HepG2 (cell line): ENCODE measurements around the gene LAPTM4A. TPM values are rescaled to one million over a fixed set of nuclear protein-coding genes. Genes with fewer than 3 reads are reported as not detected.

Source experiments
- GLMP ChIP-seq: sonication (generic); formaldehyde crosslinking; IDR thresholded peaks from 2 replicates; pipeline ENCODE4 v1.9.0; 2021; ENCODE audit warnings: missing genetic modification reagents, mild to moderate bottlenecking, borderline replicate concordance
- PRDM4 ChIP-seq: sonication (generic); formaldehyde crosslinking; IDR thresholded peaks from 2 replicates; pipeline ENCODE4 v1.9.0; 2021; ENCODE audit warnings: missing genetic modification reagents, borderline replicate concordance
- SMAD3 ChIP-seq: sonication (generic); formaldehyde crosslinking; IDR thresholded peaks from 2 replicates; pipeline ENCODE4 v1.4.0; 2020; ENCODE audit warnings: missing genetic modification reagents
- SRSF4 ChIP-seq: fragments of 200-400 bp; formaldehyde crosslinking; IDR thresholded peaks from one replicate; pipeline ENCODE4 v1.6.1; 2018; ENCODE audit warnings: mild to moderate bottlenecking, low read depth, low read length, moderate library complexity; ENCODE audit not compliant: poor library complexity, severe bottlenecking
- USF2 ChIP-seq, 2 experiments: sonication (generic) in 1 of 2; formaldehyde crosslinking in 1 of 2; IDR thresholded peaks; 2 replicates each; pipeline versions ENCODE4 v1.5.1 to v1.6.1; 2011 to 2020; ENCODE audit warnings: borderline replicate concordance in 1 of 2, low read depth in 1 of 2, low read length in 1 of 2, mild to moderate bottlenecking in 1 of 2, missing genetic modification reagents in 1 of 2, moderate library complexity in 1 of 2
- ZNF432 ChIP-seq: sonication (generic); formaldehyde crosslinking; IDR thresholded peaks from 2 replicates; pipeline ENCODE4 v1.5.0; 2020; ENCODE audit warnings: missing genetic modification reagents, mild to moderate bottlenecking, borderline replicate concordance
- ZNF607 ChIP-seq: sonication (generic); formaldehyde crosslinking; IDR thresholded peaks from 2 replicates; pipeline ENCODE4 v1.5.1; 2020; ENCODE audit warnings: missing genetic modification reagents, mild to moderate bottlenecking, borderline replicate concordance
- polyA plus RNA-seq, 8 experiments: library from polyadenylated mRNA; depleted of rRNA in 3 of 8; stranded (reverse) in 7 of 8; unstranded in 1 of 8; fragments of >200 nt; fragmentation: Illumina TruSeq in 4 of 8; extraction: Trizol in 4 of 8; gene quantifications; 2 replicates each; pipeline versions ENCODE4 v1.2.1 to v1.2.3, GENCODE V29; 2011 to 2016; ENCODE audit warnings: low read depth in 4 of 8, missing spikeins in 1 of 8, mixed read lengths in 1 of 8; ENCODE audit not compliant: insufficient read depth in 1 of 8
- total RNA-seq, 5 experiments: library from RNA; depleted of rRNA; stranded (reverse); fragments of >200 nt; fragmentation: Illumina TruSeq; extraction: Trizol; gene quantifications; 2 replicates each; pipeline ENCODE4 v1.2.3, GENCODE V29; 2016; ENCODE audit warnings: low read depth in 1 of 5
- TF ChIP-seq, protein P1 (sequence below): conservative IDR thresholded peaks from 2 replicates; pipeline ENCODE4 v1.6.1; 2018; ENCODE audit warnings: missing genetic modification reagents
- TF ChIP-seq, protein P2 (sequence below): sonication (generic); formaldehyde crosslinking; IDR thresholded peaks from 2 replicates; pipeline ENCODE4 v1.8.1; 2023; ENCODE audit warnings: mild to moderate bottlenecking, missing genetic modification reagents
- TF ChIP-seq, protein P3 (sequence below): sonication (generic); formaldehyde crosslinking; IDR thresholded peaks from 2 replicates; pipeline ENCODE4 v1.4.0; 2020; ENCODE audit warnings: missing genetic modification reagents
- TF ChIP-seq, protein P4 (sequence below): sonication (generic); formaldehyde crosslinking; IDR thresholded peaks from 2 replicates; pipeline ENCODE4 v1.5.0; 2020; ENCODE audit warnings: mild to moderate bottlenecking, missing genetic modification reagents, borderline replicate concordance

LAPTM4A gene
- total and polyA plus RNA-seq, 2 of the 13 experiments (the other 11 are each of a cell fraction or from before 2014, with no cell fraction given): 116 to 558 TPM

- TF ChIP-seq, protein P1, sequence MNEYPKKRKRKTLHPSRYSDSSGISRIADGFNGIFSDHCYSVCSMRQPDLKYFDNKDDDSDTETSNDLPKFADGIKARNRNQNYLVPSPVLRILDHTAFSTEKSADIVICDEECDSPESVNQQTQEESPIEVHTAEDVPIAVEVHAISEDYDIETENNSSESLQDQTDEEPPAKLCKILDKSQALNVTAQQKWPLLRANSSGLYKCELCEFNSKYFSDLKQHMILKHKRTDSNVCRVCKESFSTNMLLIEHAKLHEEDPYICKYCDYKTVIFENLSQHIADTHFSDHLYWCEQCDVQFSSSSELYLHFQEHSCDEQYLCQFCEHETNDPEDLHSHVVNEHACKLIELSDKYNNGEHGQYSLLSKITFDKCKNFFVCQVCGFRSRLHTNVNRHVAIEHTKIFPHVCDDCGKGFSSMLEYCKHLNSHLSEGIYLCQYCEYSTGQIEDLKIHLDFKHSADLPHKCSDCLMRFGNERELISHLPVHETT: peak; percentile 8; the same call in 1 of the 2 replicates
- TF ChIP-seq USF2 (IDR thresholded peaks at IDR 0.05; ENCODE audit: low read depth, low read length) (no peak), USF2 (CRISPR knock-in tag; IDR thresholded peaks at IDR 0.05; ENCODE audit: borderline replicate concordance) (no peak; the same call in 1 of the 2 replicates), SMAD3 (no peak), GLMP (CRISPR knock-in tag) (no peak), ZNF432 (CRISPR knock-in tag) (no peak), ZNF607 (CRISPR knock-in tag) (no peak), SRSF4 (no peak), PRDM4 (CRISPR knock-in tag) (no peak)
- TF ChIP-seq, protein P2, sequence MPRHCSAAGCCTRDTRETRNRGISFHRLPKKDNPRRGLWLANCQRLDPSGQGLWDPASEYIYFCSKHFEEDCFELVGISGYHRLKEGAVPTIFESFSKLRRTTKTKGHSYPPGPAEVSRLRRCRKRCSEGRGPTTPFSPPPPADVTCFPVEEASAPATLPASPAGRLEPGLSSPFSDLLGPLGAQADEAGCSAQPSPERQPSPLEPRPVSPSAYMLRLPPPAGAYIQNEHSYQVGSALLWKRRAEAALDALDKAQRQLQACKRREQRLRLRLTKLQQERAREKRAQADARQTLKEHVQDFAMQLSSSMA (CRISPR knock-in tag): no peak
- TF ChIP-seq, protein P3, sequence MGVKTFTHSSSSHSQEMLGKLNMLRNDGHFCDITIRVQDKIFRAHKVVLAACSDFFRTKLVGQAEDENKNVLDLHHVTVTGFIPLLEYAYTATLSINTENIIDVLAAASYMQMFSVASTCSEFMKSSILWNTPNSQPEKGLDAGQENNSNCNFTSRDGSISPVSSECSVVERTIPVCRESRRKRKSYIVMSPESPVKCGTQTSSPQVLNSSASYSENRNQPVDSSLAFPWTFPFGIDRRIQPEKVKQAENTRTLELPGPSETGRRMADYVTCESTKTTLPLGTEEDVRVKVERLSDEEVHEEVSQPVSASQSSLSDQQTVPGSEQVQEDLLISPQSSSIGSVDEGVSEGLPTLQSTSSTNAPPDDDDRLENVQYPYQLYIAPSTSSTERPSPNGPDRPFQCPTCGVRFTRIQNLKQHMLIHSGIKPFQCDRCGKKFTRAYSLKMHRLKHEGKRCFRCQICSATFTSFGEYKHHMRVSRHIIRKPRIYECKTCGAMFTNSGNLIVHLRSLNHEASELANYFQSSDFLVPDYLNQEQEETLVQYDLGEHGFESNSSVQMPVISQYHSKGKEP (CRISPR knock-in tag): no peak
- TF ChIP-seq, protein P4, sequence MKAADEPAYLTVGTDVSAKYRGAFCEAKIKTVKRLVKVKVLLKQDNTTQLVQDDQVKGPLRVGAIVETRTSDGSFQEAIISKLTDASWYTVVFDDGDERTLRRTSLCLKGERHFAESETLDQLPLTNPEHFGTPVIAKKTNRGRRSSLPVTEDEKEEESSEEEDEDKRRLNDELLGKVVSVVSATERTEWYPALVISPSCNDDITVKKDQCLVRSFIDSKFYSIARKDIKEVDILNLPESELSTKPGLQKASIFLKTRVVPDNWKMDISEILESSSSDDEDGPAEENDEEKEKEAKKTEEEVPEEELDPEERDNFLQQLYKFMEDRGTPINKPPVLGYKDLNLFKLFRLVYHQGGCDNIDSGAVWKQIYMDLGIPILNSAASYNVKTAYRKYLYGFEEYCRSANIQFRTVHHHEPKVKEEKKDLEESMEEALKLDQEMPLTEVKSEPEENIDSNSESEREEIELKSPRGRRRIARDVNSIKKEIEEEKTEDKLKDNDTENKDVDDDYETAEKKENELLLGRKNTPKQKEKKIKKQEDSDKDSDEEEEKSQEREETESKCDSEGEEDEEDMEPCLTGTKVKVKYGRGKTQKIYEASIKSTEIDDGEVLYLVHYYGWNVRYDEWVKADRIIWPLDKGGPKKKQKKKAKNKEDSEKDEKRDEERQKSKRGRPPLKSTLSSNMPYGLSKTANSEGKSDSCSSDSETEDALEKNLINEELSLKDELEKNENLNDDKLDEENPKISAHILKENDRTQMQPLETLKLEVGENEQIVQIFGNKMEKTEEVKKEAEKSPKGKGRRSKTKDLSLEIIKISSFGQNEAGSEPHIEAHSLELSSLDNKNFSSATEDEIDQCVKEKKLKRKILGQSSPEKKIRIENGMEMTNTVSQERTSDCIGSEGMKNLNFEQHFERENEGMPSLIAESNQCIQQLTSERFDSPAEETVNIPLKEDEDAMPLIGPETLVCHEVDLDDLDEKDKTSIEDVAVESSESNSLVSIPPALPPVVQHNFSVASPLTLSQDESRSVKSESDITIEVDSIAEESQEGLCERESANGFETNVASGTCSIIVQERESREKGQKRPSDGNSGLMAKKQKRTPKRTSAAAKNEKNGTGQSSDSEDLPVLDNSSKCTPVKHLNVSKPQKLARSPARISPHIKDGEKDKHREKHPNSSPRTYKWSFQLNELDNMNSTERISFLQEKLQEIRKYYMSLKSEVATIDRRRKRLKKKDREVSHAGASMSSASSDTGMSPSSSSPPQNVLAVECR (CRISPR knock-in tag): peak; percentile 72; the same call in 1 of the 2 replicates
Observed at GRCh38 chr2:20012282-20013125, 38.9 kb downstream of the LAPTM4A start, which contains the start of gene MATN3 (continued).
